Stimulated activated CD8-positive, alpha-beta memory T cell treated with anti-CD3 and anti-CD28 coated beads, Interleukin-15, amount 100 ng/mL, for 48 hours (primary cell): ENCODE results near the gene EIPR1.

Experiments used
- DNase-seq, 2 donors: peaks; one replicate each; pipeline ENCODE4 v3.0.0-alpha.2; 2020; ENCODE audit warnings: low read depth in 2 of 2

EIPR1 gene

DNA sequence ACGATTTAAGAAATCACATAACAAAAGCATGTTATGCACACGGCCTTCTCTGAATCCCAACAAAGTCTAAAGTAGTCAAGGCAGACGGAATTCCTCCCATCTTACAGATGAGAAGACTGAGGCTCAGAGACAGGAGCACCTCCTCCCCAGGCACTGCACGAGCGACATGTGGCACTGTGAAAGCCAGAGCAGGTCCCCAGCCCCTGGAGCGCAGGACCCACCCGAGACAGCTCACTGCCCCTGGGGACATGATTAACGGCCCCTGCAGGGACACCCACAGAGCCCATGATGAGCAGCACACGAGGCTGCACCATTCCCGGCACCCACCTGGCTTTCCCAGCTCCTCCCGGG, 53.6 kb downstream of the EIPR1 start:
- no peak for DNase-seq

DNA sequence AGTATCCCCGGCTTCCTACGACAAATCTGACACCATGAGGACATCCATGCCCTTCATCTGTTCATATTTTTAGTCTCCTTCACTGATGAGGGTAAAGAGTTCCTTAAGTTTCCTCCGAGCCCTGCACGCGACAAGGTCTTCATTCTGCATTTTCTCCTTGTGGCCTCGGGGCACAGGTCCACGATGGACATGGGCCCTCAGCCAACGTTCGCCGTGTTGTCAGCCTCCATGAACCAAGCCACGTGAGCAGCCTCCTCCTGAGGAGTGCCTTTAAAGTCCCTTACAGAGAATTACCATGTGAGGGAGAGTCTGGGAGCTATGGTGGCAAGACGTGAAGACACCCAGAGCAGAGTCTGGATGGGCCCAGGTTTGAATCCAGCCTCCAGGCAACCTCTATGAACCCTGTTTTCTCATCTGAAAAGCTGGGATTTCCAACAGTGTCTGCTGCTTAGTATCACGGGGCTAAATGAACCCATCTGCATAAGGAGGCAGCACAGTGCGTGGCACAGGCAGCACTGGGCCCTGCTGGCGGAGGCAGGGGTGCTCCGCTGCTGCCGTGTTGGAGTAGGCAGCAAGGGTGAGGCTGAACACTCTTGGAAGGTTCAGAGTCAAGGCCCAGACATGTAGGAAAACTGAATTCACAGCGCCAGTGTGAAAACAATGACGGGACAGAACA, 54.1 kb downstream of the EIPR1 start:
- no peak for DNase-seq

DNA sequence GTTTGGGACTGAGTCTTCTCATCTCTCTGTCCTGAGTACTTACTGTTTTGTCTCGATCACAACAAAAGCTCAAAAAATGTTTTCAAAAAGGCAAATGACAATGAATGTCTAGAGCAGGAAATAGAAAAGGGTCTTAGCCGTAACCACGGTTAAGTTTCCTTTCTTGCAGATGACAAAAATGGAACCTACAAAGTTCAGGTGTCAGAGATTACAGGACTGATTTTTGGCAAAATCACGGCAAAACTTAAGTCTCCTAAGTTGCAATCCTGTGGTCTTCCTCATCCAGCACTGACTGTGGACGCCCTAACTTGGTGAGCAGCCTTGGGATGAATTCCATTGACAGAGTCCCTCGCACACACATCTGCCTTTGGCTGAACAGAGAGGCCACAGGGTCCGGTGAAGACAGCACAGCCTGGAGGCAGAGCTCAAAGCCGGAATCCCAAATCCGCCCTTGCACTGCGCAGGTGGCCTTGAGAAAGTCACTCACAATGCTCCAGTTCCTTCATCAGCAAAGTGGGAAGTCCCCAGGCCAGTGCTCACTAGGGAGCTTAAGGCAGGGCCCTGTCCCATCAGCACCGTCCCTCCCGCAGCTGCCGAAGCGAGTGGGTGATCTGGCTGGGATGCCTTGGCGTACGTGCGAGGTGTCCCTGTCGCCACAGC, 55.2 kb downstream of the EIPR1 start:
- DNase-seq: no peak

- DNase-seq: no peak
Observed at GRCh38 chr2:3321825-3322224, 55.8 kb downstream of the EIPR1 start.

GRCh38 chr2:3320910-3321605, 56.6 kb downstream of the EIPR1 start:
- no peak for DNase-seq

DNA sequence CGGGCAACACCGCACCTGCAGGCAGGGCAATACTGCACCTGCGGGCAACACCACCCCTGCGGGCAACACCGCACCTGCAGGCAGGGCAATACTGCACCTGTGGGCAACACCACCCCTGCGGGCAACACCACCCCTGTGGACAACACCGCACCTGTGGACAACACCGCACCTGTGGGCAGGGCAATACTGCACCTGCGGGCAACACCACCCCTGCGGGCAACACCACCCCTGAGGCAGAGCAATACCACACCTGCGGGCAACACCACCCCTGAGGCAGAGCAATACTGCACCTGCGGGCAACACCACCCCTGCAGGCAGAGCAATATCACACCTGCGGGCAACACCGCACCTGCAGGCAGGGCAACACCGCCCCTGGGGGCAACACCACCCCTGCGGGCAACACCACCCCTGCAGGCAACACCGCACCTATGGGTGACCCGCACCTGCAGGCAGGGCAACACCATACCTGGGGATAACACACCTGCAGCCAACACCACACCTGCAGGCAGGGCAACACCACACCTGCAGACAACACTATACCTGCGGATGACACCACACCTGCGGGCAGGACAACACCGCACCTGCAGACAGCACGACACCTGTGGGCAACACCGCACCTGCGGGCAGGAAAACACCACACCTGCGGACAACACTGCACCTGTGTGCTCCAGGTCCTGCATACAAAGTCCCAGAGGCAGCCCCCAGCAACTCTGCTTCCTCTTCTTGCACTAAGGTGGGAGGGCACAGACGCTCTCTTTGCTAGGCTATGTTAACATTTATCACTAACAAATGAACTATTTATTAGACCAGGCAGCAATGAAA, 57.7 kb downstream of the EIPR1 start:
- DNase-seq: no peak

DNA sequence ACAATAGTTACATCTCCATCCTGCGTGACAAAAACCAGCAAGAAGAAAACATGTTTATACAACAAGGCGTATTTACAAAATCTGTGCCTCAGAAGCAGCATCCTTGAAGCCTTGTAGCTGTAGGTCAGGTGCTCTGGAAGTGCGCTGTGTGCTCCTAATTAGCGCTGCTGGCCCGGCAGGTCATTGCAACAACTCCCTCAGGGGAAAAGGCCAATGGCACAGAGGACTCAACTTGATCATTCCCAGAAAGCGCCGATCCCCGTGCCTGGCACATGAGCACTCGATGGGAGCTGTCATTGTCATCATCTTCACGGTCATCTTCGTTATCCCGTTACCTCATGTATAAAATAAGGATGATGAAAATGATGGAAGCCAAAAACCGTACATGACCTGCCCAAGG, 58.5 kb downstream of the EIPR1 start:
- DNase-seq: no peak

DNA sequence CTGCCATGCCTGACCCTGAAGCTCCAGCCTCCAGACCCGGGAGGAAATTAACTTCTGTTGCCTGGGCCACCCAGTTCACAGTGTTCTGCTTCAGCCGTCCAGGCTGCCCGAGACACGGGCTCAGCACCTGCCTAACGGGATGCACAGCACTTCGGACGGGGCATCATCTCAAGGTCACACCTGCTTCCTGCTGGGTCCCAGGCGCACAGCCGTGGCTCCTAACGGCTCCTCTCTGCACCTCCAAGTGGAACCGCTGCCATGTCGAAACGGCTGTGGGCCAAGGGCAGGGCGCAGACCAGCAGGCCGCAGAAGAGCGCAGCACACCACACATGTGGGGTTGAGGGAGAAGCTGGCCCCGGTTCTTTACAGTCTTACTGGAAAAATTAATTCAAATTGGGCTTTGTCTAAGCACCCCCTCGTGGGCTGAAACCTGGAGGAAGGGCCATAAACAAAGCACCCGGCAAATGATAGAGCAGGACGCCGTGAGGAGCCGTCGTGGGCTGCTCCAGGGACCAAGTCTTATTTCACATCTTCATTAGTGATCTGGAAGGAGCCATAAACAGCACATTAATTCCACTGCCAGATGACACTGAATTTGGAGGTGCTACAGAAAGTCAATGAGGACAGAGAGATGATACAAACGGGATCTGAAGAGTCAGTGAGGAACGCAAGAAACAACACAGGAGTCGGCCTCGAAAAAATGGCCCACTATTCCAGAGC, 59.6 kb downstream of the EIPR1 start:
- no peak for DNase-seq

DNA sequence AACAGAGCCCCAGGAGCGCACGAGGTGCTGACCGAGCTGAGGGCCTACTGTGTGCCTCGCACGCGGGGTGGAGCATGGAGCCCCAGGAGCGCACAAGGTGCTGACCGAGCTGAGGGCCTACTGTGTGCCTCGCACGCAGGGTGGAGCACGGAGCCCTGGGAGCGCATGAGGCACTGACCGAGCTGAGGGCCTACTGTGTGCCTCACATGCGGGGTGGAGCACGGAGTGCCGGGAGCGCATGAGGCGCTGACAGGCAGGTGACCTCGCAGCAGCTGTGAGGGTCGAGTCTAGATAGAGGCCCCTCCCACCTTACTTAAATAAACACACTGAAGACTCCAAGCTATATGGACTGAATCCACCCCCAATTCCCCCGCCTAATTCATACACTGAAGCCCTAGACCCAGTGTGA, 60.3 kb downstream of the EIPR1 start:
- DNase-seq: no peak

- no peak for DNase-seq
Observed at GRCh38 chr2:3316456-3317276, 61.0 kb downstream of the EIPR1 start.

GRCh38 chr2:3314626-3315025, 63.0 kb downstream of the EIPR1 start:
- DNase-seq: no peak

- DNase-seq: no peak
Observed at GRCh38 chr2:3313781-3314375, 63.7 kb downstream of the EIPR1 start.

DNA sequence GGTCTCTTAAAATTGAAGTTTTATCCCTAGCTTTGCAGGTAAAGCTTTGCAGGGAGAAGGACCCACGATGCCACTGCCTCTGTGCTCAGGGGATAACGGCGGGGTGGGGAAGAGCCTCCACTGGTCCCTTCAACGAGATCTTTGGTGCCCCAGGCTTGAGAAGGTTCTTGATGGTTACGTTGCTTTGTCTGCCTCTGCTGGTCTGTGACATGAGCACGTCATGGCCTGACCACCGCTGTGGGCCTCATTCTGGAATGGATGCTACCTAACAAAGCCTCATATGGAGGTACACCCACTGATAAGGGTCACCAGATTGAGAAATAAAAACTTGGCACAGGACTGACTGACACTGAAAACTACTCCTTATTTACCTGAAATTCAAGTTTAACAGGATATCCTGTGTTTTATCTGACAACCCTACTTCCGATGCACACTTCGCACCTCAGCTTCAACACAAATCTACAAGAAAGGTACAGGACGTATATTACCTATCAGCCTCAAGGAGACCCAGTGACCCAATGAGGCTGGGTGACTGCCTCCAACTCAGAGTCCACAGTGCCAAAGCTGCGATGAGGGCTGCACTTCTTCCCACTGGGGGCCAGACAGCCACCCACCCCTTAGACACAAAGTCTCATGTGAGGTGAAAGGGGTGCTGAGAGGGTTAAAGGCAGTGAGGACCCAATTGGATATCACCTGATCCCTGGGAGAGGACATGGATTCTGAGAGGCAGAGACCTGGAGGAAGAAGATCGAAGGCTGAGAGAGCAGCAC, 64.9 kb downstream of the EIPR1 start:
- DNase-seq: no peak

- DNase-seq: no peak
Observed at GRCh38 chr2:3311601-3312000, 66.0 kb downstream of the EIPR1 start.

DNA sequence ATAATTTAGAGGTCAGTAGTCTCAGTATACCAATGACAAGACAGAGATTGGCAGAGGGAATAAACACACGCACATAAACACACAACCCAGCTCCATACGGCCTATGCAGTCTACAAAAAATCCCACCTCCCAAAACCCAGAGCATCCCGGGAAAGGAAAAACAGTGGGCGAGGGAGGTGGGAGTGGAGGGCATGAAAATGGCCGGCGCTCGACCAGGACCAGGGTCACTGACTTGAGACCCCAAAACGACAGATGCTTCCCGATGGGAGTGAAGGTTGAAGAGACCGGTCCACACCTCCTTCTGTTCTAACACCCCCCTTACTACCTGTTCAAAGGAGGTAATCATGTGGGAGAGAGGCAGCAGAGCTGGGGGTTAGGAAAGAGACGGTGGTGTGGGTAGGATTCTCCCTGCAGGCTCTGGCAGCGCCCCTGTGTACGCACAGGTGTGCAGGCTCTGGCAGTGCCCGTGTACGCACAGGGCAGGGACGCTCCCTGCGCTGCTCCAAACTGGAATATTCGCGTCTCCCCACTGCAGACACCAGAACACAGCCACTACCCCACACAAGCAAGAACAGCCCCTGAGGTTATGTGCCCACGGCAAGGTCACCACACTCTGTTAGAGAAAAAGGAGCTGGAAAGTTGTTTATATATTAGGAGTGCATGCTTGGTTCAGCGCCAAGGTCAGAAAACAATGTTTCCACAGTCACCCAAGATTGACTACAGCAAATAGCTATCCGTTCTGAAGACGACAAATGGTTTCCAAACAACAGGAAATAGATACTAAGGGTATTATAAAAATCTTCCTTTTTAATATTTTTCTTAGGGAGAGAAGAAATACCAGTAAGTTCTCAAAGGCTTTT, 67.9 kb downstream of the EIPR1 start:
- DNase-seq: no peak

- no peak for DNase-seq
Observed at GRCh38 chr2:3307901-3308300, 69.7 kb downstream of the EIPR1 start.

DNA sequence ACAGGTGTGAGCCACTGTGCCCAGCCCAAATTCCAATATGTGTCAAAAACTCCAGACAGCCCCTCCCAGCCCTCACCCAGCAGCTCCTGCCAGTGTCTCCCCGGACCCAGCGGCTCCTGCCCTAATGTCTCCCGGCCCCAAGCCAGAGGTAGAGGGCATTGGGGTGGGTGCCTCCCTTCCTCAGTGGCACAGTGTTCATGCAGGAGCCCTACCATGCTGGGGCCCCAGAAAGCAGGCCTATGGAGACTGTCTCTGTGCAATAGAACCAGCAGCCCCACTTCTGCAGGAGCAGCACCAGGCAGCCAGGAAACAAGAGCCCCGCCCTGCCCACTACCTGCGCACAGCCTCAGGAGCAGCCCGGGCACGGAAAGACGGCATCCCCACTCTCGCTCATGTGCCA, 70.4 kb downstream of the EIPR1 start:
- DNase-seq: no peak

GRCh38 chr2:3305952-3306351, 71.7 kb downstream of the EIPR1 start:
- no peak for DNase-seq

DNA sequence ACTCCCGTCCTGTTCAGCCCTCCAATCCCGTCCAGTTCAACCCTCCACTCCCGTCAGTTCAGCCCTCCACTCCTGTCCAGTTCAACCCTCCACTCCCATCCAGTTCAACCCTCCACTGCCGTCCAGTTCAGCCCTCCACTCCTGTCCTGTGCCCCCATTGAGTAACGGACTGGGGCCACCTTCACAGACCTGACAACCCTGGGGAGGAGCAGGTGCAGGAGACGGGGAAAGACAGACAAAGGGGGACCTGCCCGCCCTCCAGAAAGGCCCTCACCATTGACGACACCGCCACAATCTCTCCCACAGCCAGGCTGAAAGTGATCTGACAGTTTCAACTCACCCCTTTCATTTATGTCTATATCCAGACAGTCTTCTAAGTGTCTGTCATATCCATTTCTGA, 72.2 kb downstream of the EIPR1 start:
- DNase-seq: no peak
